ENCODE measurements around the gene MYO1B. TPM values are rescaled to one million over a fixed set of nuclear protein-coding genes. Genes with fewer than 3 reads are reported as not detected.

MYO1B gene
- total and polyA plus RNA-seq, 12 donors, result 8.7 to 32.4 (median 14.4) TPM

- peak overlapping the region in 4 of 10 donors; percentile 29 to 53 (median 34) for H3K27ac ChIP-seq
- H3K4me1 ChIP-seq, result peaks cover 0 to 67% (median 52%) of the 10 kb centered on the region in 9 donors
Observed at GRCh38 chr2:191319186-191319585, 74.0 kb downstream of the MYO1B start.

GRCh38 chr2:191320881-191321280 lies 75.7 kb downstream of the MYO1B start:
- DNase-seq (no peak), ATAC-seq (no peak)
- no peaks in the 10 kb centered on the region for H3K27me3 ChIP-seq
- peaks cover 0 to 14% (median 0%) of the 10 kb centered on the region in 11 donors for H3K9me3 ChIP-seq
- H3K4me3 ChIP-seq, result no peak overlapping the region
- TF ChIP-seq CTCF (IDR thresholded peaks at IDR 0.05), result no peak
- peak overlapping the region in 6 of 10 donors; percentile 8 to 75 (median 38) for H3K27ac ChIP-seq
- H3K4me1 ChIP-seq, result peaks cover 0 to 67% (median 49%) of the 10 kb centered on the region in 9 donors
- 78 to 87% methylated on average over 1 of the region's 1 CpG for WGBS, 2 donors
- intact Hi-C loops (cut with DNase I), result no loop called here
- no peaks in the 10 kb centered on the region for H3K36me3 ChIP-seq

More at GRCh38 chr2:191319186-191319585, 74.0 kb downstream of the MYO1B start:
- no peak for DNase-seq
- H3K27me3 ChIP-seq, result no peaks in the 10 kb centered on the region
- intact Hi-C loops (cut with DNase I), result no loop called here
- no peak overlapping the region for H3K4me3 ChIP-seq
- no peak for TF ChIP-seq CTCF (IDR thresholded peaks at IDR 0.05)
- H3K36me3 ChIP-seq, result no peaks in the 10 kb centered on the region
- H3K9me3 ChIP-seq, result peaks cover 0 to 7% (median 0%) of the 10 kb centered on the region in 11 donors
- peak in 3 of 8 donors; percentile 44 to 68 (median 44) for ATAC-seq
- 69 to 72% methylated on average over 2 of the region's 2 CpGs for WGBS, 2 donors

GRCh38 chr2:191321861-191322662 lies 76.9 kb downstream of the MYO1B start:
- intact Hi-C loops (cut with DNase I), result no loop called here
- Histone ChIP-seq H3K27me3 (no peaks in the 10 kb centered on the region), H3K27ac (peak overlapping the region in 9 of 10 donors; percentile 29 to 75 (median 42)), H3K36me3 (no peaks in the 10 kb centered on the region), H3K4me1 (peaks cover 0 to 67% (median 49%) of the 10 kb centered on the region in 9 donors), H3K9me3 (peaks cover 0 to 14% (median 0%) of the 10 kb centered on the region in 11 donors), H3K4me3 (no peak overlapping the region)
- peak in 2 of 9 donors; percentile 7 to 16 for TF ChIP-seq CTCF (IDR thresholded peaks at IDR 0.05)
- ATAC-seq (peak in 7 of 8 donors; percentile 56 to 87 (median 69)), DNase-seq (peak in 1 of 2 donors; percentile 16)
- 44 to 53% methylated on average over 4 of the region's 4 CpGs for WGBS, 2 donors

- 65 to 75% methylated on average over 2 of the region's 2 CpGs for WGBS, 2 donors
- TF ChIP-seq CTCF (IDR thresholded peaks at IDR 0.05), result no peak
- Histone ChIP-seq H3K27ac (peak overlapping the region in 8 of 10 donors; percentile 29 to 75 (median 46)), H3K9me3 (peaks cover 0 to 14% (median 0%) of the 10 kb centered on the region in 11 donors), H3K4me1 (peaks cover 0 to 60% (median 45%) of the 10 kb centered on the region in 9 donors), H3K36me3 (no peaks in the 10 kb centered on the region), H3K4me3 (no peak overlapping the region), H3K27me3 (no peaks in the 10 kb centered on the region)
- ATAC-seq (no peak), DNase-seq (no peak)
- intact Hi-C loops (cut with DNase I), result no loop called here
Observed at GRCh38 chr2:191322828-191323506, 77.8 kb downstream of the MYO1B start.
